Activated T-cell treated with anti-CD3 and anti-CD28 coated beads, Interleukin-2, amount 50 U/mL, for 72 hours (primary cell): ENCODE measurements around the gene PERM1. TPM values are rescaled to one million over a fixed set of nuclear protein-coding genes. Genes with fewer than 3 reads are reported as not detected.
A peak's percentile ranks its signal among the peaks of the same experiment; 100 is the strongest.

Source experiments
- ATAC-seq, 2 donors: fragments of 150-1000 bp; cut with Tn5 transposase; replicated peaks in 1 of 2; 2 replicates each; pipeline ENCODE4 v1.10.0; 2021; ENCODE audit warnings: moderate library complexity in 2 of 2, mild to moderate bottlenecking in 1 of 2
- DNase-seq, 2 donors: peaks; one replicate each; pipeline ENCODE4 v3.0.0; 2021 to 2022; ENCODE audit warnings: mixed read lengths in 1 of 2
- H3K27ac Mint-ChIP-seq: one replicate; pipeline ENCODE4 v1.8.0; 2022; ENCODE audit warnings: mild to moderate bottlenecking, moderate library complexity, mixed read lengths
- H3K27me3 Mint-ChIP-seq: one replicate; pipeline ENCODE4 v1.8.0; 2022; ENCODE audit warnings: low read depth, mixed read lengths
- H3K36me3 Mint-ChIP-seq, 2 donors: one replicate each; pipeline ENCODE4 v1.8.0; 2022; ENCODE audit warnings: mixed read lengths in 2 of 2, mild to moderate bottlenecking in 1 of 2; ENCODE audit not compliant: insufficient read depth in 2 of 2
- H3K4me1 Mint-ChIP-seq: one replicate; pipeline ENCODE4 v1.8.0; 2022; ENCODE audit warnings: low read depth, mixed read lengths
- H3K4me3 Mint-ChIP-seq, 2 donors: one replicate each; pipeline ENCODE4 v1.8.0; 2022; ENCODE audit warnings: mild to moderate bottlenecking in 2 of 2, mixed read lengths in 2 of 2, moderate library complexity in 2 of 2
- H3K9me3 Mint-ChIP-seq, 2 donors: one replicate each; pipeline ENCODE4 v1.8.0; 2022; ENCODE audit warnings: mixed read lengths in 2 of 2
- total RNA-seq, 2 donors: library from RNA; stranded (reverse); gene quantifications; one replicate each; pipeline ENCODE4 v1.2.3, GENCODE V29; 2022

Gene PERM1
- total RNA-seq, 2 donors from 2014 or later, result not detected

DNA sequence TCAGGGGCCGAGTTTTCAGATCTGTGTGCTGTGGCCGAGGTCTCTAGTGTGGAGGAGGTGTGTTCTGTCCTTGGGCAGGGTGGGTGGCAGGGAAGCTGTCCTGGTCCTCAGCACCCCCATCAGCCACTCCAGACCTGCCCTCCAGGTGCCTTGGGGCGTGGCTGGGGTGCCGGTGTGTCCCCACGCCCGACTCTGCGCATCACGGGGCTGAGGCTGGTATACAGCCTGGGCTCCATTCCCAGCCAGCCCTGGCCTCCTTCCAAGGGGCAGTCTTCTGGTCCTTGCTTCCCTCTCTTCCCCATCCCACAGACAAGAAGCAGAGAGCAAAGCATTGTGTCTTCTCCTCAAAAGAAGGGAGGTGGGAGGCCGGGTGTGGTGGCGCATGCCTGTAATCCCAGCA, 54.1 kb downstream of the PERM1 start:
- H3K4me1 Mint-ChIP-seq, result peaks cover 7% of the 10 kb centered on the region
- peaks cover 22% of the 10 kb centered on the region for H3K27me3 Mint-ChIP-seq
- DNase-seq (no peak), ATAC-seq (no peak)
- H3K4me3 Mint-ChIP-seq, result no peak overlapping the region
- H3K36me3 Mint-ChIP-seq, result no peaks in the 10 kb centered on the region
- H3K27ac Mint-ChIP-seq, result no peak overlapping the region
- H3K9me3 Mint-ChIP-seq, result no peaks in the 10 kb centered on the region

- H3K4me1 Mint-ChIP-seq, result peaks cover 7% of the 10 kb centered on the region
- peaks cover 27% of the 10 kb centered on the region for H3K27me3 Mint-ChIP-seq
- no peak for ATAC-seq
- no peaks in the 10 kb centered on the region for H3K9me3 Mint-ChIP-seq
- no peak overlapping the region for H3K27ac Mint-ChIP-seq
- H3K36me3 Mint-ChIP-seq, result no peaks in the 10 kb centered on the region
- no peak for DNase-seq
- H3K4me3 Mint-ChIP-seq, result no peak overlapping the region
These were observed 54.7 kb downstream of the PERM1 start for GRCh38 chr1:927234-927633.

DNA sequence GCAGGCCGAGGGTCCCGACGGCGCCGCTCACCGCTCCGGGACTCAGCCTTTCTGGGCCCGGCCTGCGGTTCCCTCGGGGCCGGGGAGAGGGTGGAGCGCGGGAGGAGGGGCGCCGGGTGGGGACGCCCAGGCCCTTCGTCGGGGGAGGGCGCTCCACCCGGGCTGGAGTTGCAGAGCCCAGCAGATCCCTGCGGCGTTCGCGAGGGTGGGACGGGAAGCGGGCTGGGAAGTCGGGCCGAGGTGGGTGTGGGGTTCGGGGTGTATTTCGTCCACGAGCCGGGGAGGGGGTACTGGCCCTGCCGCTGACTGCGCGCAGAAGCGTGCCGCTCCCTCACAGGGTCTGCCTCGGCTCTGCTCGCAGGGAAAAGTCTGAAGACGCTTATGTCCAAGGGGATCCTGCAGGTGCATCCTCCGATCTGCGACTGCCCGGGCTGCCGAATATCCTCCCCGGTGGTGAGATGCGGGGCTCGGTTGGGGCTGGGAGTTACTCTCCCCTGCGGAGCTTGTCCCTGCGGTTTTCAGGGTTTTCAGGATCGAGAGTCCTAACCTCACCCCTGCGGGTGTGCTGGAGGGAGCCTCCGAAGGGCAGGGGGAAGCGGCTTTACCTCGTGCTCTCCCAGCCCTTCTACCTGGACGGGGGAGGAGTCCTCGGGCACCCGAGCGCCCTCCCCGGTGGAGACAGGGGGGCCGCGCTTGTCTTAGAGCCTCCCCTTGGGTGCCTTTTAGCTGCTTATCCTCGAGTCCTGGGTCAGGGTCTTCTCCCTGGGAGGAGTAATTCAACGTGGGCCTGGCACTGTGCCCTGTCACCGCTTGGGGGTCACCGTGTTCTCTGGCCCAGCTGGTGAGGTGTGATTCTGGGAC, 56.1 kb downstream of the PERM1 start:
- no peaks in the 10 kb centered on the region for H3K9me3 Mint-ChIP-seq
- DNase-seq (no peak), ATAC-seq (no peak)
- H3K27me3 Mint-ChIP-seq, result peaks cover 40% of the 10 kb centered on the region
- H3K36me3 Mint-ChIP-seq, result no peaks in the 10 kb centered on the region
- H3K4me3 Mint-ChIP-seq, result peak overlapping the region in 1 of 2 donors; percentile 59
- no peak overlapping the region for H3K27ac Mint-ChIP-seq
- peaks cover 14% of the 10 kb centered on the region for H3K4me1 Mint-ChIP-seq

Other genes with a start within 250 kb of the PERM1 start
- gene SAMD11, start 58.2 kb downstream of the PERM1 start, total RNA-seq, result under 1 TPM; 0.12 to 0.17 TPM
- 10 to 100 TPM; 72.7 to 90.0 TPM for gene NOC2L, start 22.8 kb downstream of the PERM1 start, total RNA-seq
- gene KLHL17, start 21.5 kb downstream of the PERM1 start, total RNA-seq, result 10 to 100 TPM; 12.7 to 22.8 TPM
- 1 to 10 TPM; 1.9 to 2.3 TPM for gene PLEKHN1, start 15.6 kb downstream of the PERM1 start, total RNA-seq
- gene HES4, start 18.0 kb upstream of the PERM1 start, total RNA-seq, result 1 to 10 TPM; 7.8 to 9.9 TPM
- 100 to 1,000 TPM in 1 of 2 donors, 10 to 100 TPM in 1; 81.0 to 197 TPM for gene ISG15, start 31.4 kb upstream of the PERM1 start, total RNA-seq
- gene AGRN, start 38.0 kb upstream of the PERM1 start, total RNA-seq, result 100 to 1,000 TPM in 1 of 2 donors, 10 to 100 TPM in 1; 69.0 to 112 TPM
- under 1 TPM in 1 of 2 donors, not detected in 1; 0.12 TPM for gene RNF223, start 92.2 kb upstream of the PERM1 start, total RNA-seq
- 10 to 100 TPM; 18.0 to 18.6 TPM for gene C1orf159, start 134.0 kb upstream of the PERM1 start, total RNA-seq
- under 1 TPM in 1 of 2 donors, not detected in 1; 0.36 TPM for gene TTLL10, start 191.8 kb upstream of the PERM1 start, total RNA-seq
- 100 to 1,000 TPM; 245 to 324 TPM for gene TNFRSF18, start 224.5 kb upstream of the PERM1 start, total RNA-seq
- 100 to 1,000 TPM; 268 to 588 TPM for gene TNFRSF4, start 232.1 kb upstream of the PERM1 start, total RNA-seq
- 100 to 1,000 TPM; 188 to 348 TPM for gene SDF4, start 249.9 kb upstream of the PERM1 start, total RNA-seq